Measurements from ENCODE around the gene FHAD1. TPM values are rescaled to one million over a fixed set of nuclear protein-coding genes. Genes with fewer than 3 reads are reported as not detected.

The FHAD1 gene
- total RNA-seq, result under 0.01 and 0.23 TPM in 2 replicates

DNA sequence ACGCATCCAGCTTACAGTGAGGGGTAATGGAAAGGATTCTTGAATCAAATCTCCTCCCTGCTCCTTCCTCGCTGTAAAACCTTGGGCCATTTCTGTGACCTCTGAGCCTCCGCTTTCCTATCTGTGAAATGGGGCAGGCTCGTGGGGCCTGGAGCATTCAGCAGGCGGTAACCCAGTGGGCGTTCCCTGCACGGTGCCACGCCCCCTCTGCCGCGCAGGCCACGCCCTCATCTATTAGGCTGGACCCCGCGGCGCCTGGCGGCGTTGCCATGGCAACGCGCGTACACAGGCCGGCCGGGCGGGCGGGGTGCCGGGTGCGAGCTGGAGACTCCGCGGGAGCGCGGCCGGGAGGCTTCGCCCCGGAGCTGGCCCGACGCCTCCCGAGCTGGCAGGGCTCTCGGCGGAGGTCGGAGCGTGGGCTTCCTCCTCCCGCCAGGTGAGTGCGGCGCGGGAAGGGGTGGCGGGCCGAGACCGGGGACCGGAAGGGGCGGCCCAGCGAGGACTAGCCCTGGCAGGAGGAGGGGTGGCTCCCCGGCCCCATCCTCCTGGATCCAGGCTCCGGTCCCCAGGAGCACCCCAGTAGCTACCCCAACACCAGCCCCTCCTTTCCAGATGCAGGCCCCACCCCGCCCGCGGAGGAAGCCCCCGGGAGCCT is at the start of gene FHAD1:
Gene FHAD1 (plus strand): TSS at position 264 of the 655 bp plus-strand sequence. CDS start 4,562 bp downstream, outside the sequence.
- DNase-seq, result peak; percentile 78

- DNase-seq, result no peak
Measured at GRCh38 chr1:15197591-15198447, 49.2 kb upstream of the FHAD1 start.

DNA sequence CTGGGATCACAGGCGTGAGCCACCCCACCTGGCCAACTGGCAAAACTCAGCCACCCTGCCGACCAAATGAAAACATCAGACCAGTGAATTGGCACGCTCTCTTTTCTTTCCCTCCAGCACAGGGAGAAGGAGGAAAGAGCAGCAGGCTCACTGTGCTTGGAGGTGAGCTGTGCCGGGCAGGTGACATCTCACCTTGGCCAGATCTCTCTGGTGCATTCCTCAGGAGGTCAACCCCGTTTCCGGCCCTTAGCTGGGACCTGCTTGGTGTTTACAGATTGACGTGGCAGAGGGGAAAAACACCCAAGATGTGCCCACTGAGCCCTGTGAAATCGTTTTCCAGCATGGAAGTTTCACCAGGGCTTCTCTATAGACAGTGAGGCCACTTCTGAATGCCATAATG is 48.3 kb upstream of the FHAD1 start:
- DNase-seq, result no peak

- no peak for DNase-seq
Measured at GRCh38 chr1:15201221-15201620, 45.8 kb upstream of the FHAD1 start.

- DNase-seq, result no peak
Measured at GRCh38 chr1:15201849-15202551, 45.0 kb upstream of the FHAD1 start.

DNA sequence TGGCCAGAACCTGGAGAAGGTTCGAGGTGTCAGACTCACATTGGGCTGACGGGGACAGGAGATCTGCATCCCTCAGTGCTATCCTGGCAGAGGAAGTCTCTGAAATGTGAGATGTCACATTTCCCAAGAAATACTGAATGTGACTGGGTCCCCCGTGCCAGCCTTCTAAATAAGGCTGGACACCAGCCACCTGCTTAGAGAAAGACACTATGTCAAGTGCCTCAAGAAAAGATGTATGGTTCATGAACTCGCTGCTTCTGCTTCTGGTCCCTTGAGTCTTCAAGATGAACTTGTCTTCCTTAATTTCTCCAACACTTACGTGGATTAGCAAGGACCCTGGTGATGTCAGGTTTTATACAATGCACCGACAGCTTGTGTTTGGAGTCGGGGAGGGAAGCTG is 42.1 kb upstream of the FHAD1 start:
- no peak for DNase-seq

- DNase-seq, result no peak
Measured at GRCh38 chr1:15205586-15206346, 41.3 kb upstream of the FHAD1 start.

DNA sequence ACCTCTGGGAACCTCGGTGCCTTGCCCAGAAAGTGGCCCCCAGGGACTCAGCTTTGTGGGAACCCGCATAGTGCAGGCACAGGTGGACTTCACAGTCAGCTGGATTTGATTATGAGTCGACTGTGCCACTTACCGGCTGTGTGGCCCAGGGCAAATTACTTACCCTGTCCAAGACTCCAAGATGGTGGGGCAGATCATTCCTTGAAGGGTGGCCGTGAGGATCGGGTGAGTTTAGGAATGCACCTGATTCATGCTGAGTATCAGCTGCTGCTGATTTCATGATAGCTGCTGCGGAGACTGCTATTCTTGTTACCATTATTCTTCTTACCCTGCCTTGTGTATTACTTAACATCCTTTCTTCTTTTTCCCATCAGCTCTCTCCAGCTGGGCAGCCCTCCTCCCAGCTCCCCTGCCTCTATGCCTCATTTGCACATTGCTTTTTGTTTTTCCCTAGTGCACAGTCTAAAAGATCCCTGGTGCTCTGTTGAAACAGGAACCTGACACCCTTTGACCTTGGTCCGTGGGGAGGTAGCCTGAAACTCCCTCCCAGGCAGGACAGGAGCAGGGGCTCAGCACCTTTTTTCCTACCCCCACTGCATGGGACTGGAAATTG is 40.5 kb upstream of the FHAD1 start:
- no peak for DNase-seq

DNA sequence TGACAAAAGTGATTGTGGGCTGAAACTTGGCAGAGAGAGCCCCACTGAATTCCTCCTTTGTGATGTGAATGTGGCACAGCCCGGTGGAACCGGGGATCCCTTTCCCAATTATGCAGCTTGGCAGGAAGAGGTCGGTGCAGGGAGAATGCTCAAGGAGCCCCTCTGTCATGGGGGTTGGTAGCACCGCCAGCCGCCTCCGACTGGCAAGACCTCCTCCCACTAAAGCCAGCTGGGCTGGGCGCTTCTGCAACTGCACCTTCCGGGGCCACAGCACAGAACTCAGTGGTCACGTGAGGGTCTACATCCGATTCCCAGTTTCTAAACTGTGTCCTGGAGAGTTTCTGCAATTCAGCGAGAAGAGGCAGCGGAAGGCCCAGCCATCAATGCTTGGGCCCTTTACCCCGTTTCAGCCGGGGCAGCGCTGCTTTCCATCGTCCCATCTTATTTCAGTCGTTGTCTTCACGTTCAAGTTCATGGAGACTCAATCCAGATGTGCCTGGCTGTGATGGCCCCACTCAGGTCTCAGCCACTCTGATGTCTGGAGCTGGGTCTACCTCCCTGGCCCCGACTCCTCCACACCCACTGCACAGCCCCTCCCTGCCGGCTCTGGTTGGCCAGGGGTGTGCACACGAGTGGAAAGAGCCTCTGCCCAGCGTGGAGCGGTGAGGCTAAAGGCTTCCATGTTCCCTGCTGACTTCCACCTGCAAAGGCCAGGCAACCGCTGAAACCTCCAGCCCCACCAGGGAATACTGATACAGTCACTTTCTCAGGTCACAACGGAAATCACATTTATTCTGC is 39.8 kb upstream of the FHAD1 start:
- DNase-seq, result no peak

- DNase-seq, result no peak
Measured at GRCh38 chr1:15207829-15208429, 39.1 kb upstream of the FHAD1 start.

GRCh38 chr1:15210651-15211375 is 36.2 kb upstream of the FHAD1 start:
- no peak for DNase-seq

- DNase-seq, result no peak
Measured at GRCh38 chr1:15211424-15211823, 35.6 kb upstream of the FHAD1 start.

DNA sequence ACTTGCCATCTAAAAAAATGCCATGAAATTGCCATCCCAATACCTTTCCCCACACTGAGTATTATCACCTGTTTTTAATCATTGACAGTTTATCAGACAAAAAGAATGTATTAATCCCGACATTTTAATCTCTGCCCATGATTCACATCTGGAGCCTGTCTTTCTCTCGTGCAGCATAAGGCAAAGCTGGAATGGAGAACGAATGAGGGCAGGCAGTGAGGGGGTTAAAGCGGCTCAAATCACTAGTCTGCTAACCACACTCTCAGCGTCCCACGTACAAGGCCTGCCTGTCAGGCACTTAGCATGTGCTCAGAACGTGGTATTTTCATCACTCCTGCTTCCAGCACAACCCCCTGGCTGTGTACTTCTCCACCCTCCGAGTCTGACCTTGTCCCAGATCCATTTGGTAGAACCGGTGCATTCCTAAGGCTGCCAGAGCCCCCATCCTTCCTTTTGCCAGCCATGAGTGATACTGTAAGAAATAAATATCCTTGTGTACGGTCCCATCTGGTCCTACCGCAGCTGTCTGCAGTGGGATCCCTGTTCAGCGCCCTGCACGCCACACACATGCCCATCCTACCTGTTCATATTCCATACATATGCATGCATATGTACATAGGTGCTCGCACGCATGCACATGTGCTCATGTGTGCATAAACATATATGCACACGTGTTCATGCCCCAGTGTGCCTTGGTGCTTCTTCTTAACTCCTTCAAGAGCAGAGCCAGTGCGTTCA is 34.6 kb upstream of the FHAD1 start:
- DNase-seq, result no peak

DNA sequence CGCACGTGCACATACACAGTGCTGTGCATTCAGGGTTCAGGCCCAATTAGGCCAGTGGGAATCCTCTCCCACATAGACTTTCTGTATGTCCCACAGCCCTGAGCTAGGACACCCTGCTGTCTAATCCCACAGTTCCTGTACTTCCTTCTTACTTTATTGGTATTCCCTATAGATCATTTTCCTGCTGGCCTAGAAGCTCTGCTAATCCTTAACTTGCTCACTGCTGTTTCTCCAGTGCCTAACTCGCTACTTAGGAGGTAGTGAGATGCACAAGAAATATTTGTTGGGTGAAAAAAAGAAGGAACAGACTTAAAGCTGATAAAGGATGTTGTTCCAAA is 34.1 kb upstream of the FHAD1 start:
- no peak for DNase-seq

- no peak for DNase-seq
Measured at GRCh38 chr1:15213341-15213821, 33.6 kb upstream of the FHAD1 start.

- DNase-seq, result no peak
Measured at GRCh38 chr1:15214527-15214926, 32.5 kb upstream of the FHAD1 start.

GRCh38 chr1:15215116-15215515 is 31.9 kb upstream of the FHAD1 start:
- DNase-seq, result no peak

DNA sequence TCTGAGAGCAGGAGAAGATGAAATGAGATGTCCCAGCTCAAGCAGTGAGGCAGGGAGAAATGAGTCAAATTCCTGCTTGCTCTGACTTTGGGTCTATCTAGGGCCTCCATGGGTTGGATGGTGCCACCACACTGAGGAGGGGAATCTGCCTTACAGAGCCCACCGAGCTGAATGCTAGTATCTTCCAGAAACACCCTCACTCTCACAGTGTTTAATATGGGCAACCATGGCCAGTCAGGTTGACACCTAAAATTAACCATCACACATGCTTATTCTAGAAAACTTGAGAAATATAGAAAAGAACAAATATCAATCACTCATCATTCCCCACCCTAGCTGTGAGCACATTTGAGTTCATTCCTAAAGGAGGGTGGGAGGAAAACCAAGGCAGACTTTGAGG is 29.4 kb upstream of the FHAD1 start:
- DNase-seq, result no peak

Measured in dermis blood vessel endothelial cell (primary cell).